GM19324 (cell line): Measurements from ENCODE around the gene NIPAL3.

Experiments
- ATAC-seq: cut with Tn5 transposase; IDR thresholded peaks from one replicate; pipeline ENCODE4 v1.9.1; 2021; ENCODE audit warnings: mild to moderate bottlenecking, moderate library complexity; ENCODE audit not compliant: unreplicated experiment, low FRiP score

NIPAL3 gene

GRCh38 chr1:24415334-24415909, at the start of gene NIPAL3:
TSS of gene NIPAL3 (plus strand) at chr1:24415802. CDS start at chr1:24419548, 3,746 bp downstream.
- peak; percentile 93 for ATAC-seq

- no peak for ATAC-seq
Observed at GRCh38 chr1:24366707-24367106, 48.9 kb upstream of the NIPAL3 start.

- ATAC-seq: no peak
Observed at GRCh38 chr1:24369199-24369598, 46.4 kb upstream of the NIPAL3 start.

GRCh38 chr1:24369801-24370200, 45.8 kb upstream of the NIPAL3 start:
- ATAC-seq: no peak

- no peak for ATAC-seq
Observed at GRCh38 chr1:24373044-24373443, 42.6 kb upstream of the NIPAL3 start.

GRCh38 chr1:24373710-24374109, 41.9 kb upstream of the NIPAL3 start:
- ATAC-seq: no peak

- ATAC-seq: no peak
Observed at GRCh38 chr1:24374891-24375786, 40.5 kb upstream of the NIPAL3 start.

GRCh38 chr1:24379733-24380315, 35.8 kb upstream of the NIPAL3 start:
- ATAC-seq: no peak

GRCh38 chr1:24380508-24380907, 35.1 kb upstream of the NIPAL3 start:
- ATAC-seq: no peak

- ATAC-seq: no peak
Observed at GRCh38 chr1:24381256-24381655, 34.3 kb upstream of the NIPAL3 start.

GRCh38 chr1:24382165-24382577, 33.4 kb upstream of the NIPAL3 start:
- no peak for ATAC-seq

- no peak for ATAC-seq
Observed at GRCh38 chr1:24383381-24383940, 32.1 kb upstream of the NIPAL3 start.

- ATAC-seq: peak; percentile 50
Observed at GRCh38 chr1:24384251-24385090, 31.1 kb upstream of the NIPAL3 start.

- ATAC-seq: no peak
Observed at GRCh38 chr1:24385160-24385940, 30.3 kb upstream of the NIPAL3 start.

- no peak for ATAC-seq
Observed at GRCh38 chr1:24386241-24386640, 29.4 kb upstream of the NIPAL3 start.

- ATAC-seq: no peak
Observed at GRCh38 chr1:24386931-24387330, 28.7 kb upstream of the NIPAL3 start.

- no peak for ATAC-seq
Observed at GRCh38 chr1:24387636-24388175, 27.9 kb upstream of the NIPAL3 start.

GRCh38 chr1:24388331-24388885, 27.2 kb upstream of the NIPAL3 start:
- ATAC-seq: no peak

GRCh38 chr1:24389231-24389678, 26.3 kb upstream of the NIPAL3 start:
- no peak for ATAC-seq
